GM23248 (cell line): ENCODE measurements around the gene GALNT12.

ENCODE experiments used
- EZH2 ChIP-seq: fragments of 200-600 bp; sonication (generic); IDR thresholded peaks from 2 replicates; pipeline ENCODE4 v1.6.1; 2018; ENCODE audit warnings: antibody characterized with exemption, mild to moderate bottlenecking; ENCODE audit not compliant: insufficient read depth, poor library complexity, severe bottlenecking
- EZH2phosphoT487 ChIP-seq: fragments of 200-600 bp; sonication (generic); IDR thresholded peaks from 2 replicates; pipeline ENCODE4 v1.6.1; 2018; ENCODE audit warnings: antibody characterized with exemption, moderate library complexity, mild to moderate bottlenecking, low read depth; ENCODE audit not compliant: insufficient read depth

DNA sequence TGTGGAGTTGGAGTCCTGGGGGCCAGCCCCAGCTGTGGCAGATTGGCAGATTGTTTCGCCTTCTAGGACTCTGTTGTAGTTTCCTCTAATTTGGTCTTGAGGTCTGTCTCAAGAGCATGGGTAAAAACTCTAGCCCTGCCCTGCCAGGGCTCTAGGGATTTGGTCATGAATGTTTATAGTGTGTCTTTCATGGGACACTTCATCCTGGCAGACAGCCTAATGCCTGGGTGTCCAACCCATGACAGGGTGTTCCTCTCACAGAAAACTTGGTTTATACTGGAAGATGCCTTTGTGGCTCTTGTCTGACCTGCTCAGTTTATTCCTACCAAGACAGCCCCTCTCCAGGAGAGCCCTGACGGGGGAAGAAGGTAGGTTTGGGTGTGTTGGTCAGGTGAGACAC, 45.5 kb downstream of the GALNT12 start:
- TF ChIP-seq EZH2: no peak
- no peak for TF ChIP-seq EZH2phosphoT487
